ENCODE results near the gene RFX3.

Gene RFX3

GRCh38 chr9:3205421-3206095, 320.2 kb downstream of the RFX3 start:
- no peak overlapping the region for H3K4me3 ChIP-seq (ENCODE audit: low read depth, low read length)
- TF ChIP-seq, protein P1, sequence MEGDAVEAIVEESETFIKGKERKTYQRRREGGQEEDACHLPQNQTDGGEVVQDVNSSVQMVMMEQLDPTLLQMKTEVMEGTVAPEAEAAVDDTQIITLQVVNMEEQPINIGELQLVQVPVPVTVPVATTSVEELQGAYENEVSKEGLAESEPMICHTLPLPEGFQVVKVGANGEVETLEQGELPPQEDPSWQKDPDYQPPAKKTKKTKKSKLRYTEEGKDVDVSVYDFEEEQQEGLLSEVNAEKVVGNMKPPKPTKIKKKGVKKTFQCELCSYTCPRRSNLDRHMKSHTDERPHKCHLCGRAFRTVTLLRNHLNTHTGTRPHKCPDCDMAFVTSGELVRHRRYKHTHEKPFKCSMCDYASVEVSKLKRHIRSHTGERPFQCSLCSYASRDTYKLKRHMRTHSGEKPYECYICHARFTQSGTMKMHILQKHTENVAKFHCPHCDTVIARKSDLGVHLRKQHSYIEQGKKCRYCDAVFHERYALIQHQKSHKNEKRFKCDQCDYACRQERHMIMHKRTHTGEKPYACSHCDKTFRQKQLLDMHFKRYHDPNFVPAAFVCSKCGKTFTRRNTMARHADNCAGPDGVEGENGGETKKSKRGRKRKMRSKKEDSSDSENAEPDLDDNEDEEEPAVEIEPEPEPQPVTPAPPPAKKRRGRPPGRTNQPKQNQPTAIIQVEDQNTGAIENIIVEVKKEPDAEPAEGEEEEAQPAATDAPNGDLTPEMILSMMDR (IDR thresholded peaks at IDR 0.05; ENCODE audit: insufficient read depth, low read depth, low read length, missing control alignments) = no peak
- no peak for DNase-seq (ENCODE audit: low read depth)

DNA sequence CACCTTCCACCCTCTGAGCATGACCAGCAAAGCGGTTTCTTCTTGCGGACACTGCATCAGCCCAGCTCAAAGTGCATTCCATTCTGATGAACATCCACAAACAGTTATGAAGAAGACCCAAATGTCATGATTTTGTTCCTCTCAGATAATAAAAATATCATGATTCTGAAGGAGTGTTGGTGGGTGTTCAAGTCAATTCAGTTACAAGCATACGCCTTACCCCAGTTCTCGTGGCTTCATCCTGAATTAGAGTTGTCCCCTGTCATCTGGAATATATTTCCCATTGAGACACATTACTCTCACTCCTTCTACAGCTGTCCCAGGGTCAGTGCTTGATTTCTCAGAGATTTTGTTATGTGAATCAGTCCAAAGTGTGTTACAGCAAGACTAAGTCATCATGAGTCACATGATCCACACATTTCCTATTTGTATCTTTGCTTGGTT, 325.4 kb downstream of the RFX3 start:
- DNase-seq (ENCODE audit: low read depth) = no peak
- TF ChIP-seq, protein P1 (IDR thresholded peaks at IDR 0.05; ENCODE audit: insufficient read depth, low read depth, low read length, missing control alignments) = no peak
- H3K4me3 ChIP-seq (ENCODE audit: low read depth, low read length) = no peak overlapping the region

DNA sequence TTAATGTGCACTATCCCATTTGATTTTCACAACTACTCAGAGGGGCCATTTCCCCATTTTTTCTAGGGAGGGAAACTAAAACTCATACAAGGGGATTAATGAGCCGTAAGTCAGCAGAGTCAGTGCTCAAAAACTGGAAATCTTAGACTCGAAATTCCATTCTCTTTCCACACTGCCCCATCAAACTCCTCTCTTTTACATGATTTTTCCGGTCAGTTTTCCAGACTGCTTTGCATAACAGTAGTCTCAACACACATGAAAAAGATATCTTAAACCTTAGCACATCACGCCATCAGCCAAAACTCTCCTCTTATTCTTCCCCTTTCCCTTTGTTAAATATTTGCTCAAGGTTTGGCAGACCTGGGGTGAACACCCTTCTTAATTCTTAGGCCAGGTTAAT, 332.0 kb downstream of the RFX3 start:
- TF ChIP-seq, protein P1 (IDR thresholded peaks at IDR 0.05; ENCODE audit: insufficient read depth, low read depth, low read length, missing control alignments) = no peak
- no peak overlapping the region for H3K4me3 ChIP-seq (ENCODE audit: low read depth, low read length)
- DNase-seq (ENCODE audit: low read depth) = no peak

GRCh38 chr9:3191715-3192114, 334.1 kb downstream of the RFX3 start:
- no peak overlapping the region for H3K4me3 ChIP-seq (ENCODE audit: low read depth, low read length)
- TF ChIP-seq, protein P1 (IDR thresholded peaks at IDR 0.05; ENCODE audit: insufficient read depth, low read depth, low read length, missing control alignments) = no peak
- DNase-seq (ENCODE audit: low read depth) = no peak

- no peak for DNase-seq (ENCODE audit: low read depth)
- TF ChIP-seq, protein P1 (IDR thresholded peaks at IDR 0.05; ENCODE audit: insufficient read depth, low read depth, low read length, missing control alignments) = no peak
- no peak overlapping the region for H3K4me3 ChIP-seq (ENCODE audit: low read depth, low read length)
Observed at GRCh38 chr9:3189113-3189861, 336.5 kb downstream of the RFX3 start.

DNA sequence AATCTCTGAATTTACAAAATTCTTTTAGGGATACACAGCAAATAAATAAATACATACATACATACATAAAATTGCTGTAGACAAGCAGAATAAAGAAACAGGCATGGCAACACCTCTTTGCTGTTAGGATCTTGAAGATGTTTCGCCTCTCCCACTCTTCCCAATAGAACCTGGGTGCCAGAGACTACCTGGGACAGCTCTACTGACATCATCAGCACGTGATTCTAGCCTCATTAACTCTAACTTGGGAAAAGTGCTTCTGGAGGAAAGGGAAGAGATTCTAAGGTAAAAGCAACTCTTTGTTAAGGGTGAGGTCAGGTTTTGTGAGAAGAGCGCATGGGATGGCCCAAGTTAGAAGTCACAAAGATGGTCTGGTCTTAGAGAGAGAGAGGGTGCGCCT, 339.1 kb downstream of the RFX3 start:
- H3K4me3 ChIP-seq (ENCODE audit: low read depth, low read length) = no peak overlapping the region
- TF ChIP-seq, protein P1 (IDR thresholded peaks at IDR 0.05; ENCODE audit: insufficient read depth, low read depth, low read length, missing control alignments) = no peak
- no peak for DNase-seq (ENCODE audit: low read depth)
